ENCODE results near the gene RBMS3.

GRCh38 chr3:29345516-29346300 lies 64.8 kb downstream of the RBMS3 start:
- no peak for TF ChIP-seq CTCF (IDR thresholded peaks at IDR 0.05)
- TF ChIP-seq POLR2A (IDR thresholded peaks at IDR 0.05), result no peak
- no peak for TF ChIP-seq POLR2AphosphoS5 (IDR thresholded peaks at IDR 0.05)
- no peak for TF ChIP-seq EP300 (IDR thresholded peaks at IDR 0.05; ENCODE audit: low read depth)
